Measurements from ENCODE around the gene PLA2G1B.

Gene PLA2G1B

DNA sequence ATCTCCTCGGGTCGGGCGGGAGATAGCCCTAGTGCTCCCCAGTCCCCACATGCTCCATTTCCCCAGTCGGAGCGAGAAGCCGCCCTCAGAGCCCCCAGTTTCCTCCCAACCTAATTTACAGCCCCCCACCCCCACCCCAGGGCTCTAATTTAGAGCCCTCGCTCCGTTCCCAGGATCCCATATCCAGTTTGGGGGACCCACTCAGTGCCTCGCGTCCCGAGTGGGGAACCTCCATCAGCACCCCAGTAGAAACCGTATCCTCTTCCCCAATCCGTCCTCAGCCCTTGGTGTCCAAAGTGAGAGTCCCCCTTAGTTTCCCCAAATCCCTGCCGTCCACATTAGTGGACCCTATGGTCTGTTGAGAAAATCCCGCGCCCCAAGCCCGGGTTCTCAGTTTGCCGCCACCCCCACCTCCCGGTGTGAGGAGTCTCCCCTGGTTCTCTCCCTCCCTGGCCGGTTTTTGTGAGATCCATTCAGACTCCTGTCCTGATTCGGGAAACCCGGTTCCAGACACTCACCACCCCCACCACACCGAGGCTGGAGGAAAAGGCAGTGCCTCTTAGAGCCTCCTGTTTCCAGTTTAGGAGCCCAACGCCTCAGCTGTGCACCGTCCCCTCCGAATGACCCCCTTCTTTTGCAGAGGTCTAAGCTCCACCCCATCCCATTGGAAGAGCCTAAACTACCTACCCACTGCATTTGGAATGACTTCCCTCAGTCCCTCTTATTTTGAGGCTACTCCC is 42.2 kb upstream of the PLA2G1B start:
- TF ChIP-seq, protein P1, sequence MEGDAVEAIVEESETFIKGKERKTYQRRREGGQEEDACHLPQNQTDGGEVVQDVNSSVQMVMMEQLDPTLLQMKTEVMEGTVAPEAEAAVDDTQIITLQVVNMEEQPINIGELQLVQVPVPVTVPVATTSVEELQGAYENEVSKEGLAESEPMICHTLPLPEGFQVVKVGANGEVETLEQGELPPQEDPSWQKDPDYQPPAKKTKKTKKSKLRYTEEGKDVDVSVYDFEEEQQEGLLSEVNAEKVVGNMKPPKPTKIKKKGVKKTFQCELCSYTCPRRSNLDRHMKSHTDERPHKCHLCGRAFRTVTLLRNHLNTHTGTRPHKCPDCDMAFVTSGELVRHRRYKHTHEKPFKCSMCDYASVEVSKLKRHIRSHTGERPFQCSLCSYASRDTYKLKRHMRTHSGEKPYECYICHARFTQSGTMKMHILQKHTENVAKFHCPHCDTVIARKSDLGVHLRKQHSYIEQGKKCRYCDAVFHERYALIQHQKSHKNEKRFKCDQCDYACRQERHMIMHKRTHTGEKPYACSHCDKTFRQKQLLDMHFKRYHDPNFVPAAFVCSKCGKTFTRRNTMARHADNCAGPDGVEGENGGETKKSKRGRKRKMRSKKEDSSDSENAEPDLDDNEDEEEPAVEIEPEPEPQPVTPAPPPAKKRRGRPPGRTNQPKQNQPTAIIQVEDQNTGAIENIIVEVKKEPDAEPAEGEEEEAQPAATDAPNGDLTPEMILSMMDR (IDR thresholded peaks at IDR 0.05; ENCODE audit: low read depth, low read length, missing control alignments): no peak
- H3K4me3 ChIP-seq (ENCODE audit: low read depth, low read length): no peak overlapping the region
- no peak for DNase-seq (ENCODE audit: low read depth)

DNA sequence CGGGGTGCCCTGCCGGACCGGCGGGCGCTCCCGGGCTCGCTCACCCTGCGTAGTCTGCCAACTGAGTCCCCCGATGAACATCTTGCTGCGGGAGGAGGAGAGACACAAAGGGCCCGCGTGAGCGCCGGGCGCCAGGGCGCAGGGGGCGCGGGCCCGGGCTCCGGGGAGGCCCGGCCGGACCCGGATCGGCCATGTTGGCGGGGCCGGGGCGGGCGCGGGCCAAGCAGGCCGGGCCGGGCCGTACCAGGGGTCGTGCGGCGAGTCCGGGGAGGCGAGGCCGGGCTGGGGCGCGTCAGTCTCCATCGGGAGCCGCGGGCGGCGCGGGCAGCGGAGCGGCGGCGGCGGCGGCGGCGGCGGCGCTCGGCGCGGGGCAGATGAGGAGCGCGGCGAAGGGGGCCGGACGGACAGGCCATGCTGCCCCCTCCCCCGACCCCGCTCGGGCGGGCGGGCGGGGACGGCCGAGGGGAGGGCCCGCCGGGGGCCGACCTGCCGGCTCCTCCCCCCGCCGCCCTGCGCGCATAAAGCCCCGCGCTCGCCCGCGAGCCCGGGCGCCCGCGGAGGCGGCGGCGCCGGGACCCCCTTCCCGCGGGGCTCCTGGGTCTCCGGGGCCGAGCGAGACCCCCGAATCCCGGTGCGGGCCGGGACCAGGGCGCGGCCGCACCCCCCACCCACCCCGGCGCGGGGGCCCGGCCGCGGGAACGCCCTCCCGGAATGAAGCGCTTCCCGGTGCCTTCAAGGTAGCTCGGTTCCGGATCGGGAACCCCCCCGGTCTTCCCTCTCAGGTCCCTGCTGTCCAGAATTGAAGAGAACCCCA is 41.4 kb upstream of the PLA2G1B start, which contains the start of gene MSI1:
Gene MSI1, minus strand, starts transcription at position 376 of the 814 bp plus-strand sequence. Its CDS starts 73 bp downstream, at position 303.
- H3K4me3 ChIP-seq (ENCODE audit: low read depth, low read length): no peak within 1 kb of the TSS
- TF ChIP-seq, protein P1 (IDR thresholded peaks at IDR 0.05; ENCODE audit: low read depth, low read length, missing control alignments): no peak
- DNase-seq (ENCODE audit: low read depth): no peak

DNA sequence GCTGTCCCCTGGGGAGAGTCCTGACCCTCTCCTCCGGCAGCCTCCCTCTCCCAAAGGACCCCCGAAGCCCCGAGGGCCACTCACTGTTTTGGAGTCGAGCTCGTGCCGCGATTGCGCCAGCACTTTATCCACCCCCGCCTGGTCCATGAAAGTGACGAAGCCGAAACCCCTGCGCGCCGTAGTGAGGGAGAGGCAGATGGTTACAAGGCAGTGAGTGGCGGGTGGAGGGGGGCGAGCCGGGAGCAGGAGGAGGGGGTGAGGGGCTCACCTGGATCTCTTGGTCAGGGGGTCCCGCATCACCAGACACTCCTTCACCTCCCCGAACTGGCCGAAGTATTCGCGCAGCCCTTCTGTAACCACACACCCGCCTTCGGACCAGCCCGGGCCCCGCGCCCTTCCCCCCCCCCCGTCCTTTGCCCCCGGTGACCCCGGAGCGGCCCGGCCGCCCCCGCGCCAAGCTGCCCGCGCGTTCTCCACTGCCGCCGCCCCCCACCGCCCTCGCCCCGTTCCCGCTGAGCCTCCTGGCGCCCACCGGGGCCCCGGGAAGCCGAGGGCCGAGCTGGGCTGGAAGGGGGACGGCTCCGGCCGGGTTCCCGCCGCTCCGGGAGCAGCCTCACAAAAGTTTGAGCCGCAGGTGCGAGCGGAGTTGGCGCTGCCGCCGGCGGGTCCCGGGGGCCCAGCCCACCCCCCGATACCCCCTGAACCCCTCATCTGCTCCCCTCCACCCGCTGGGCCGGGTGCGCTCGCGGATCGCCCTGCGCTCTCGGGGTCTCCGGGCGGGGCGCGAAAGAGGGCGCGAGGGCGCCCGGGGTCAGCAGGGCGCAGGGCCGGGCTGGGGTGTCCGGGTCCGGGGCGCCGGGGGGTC is 40.6 kb upstream of the PLA2G1B start:
- DNase-seq (ENCODE audit: low read depth): no peak
- no peak overlapping the region for H3K4me3 ChIP-seq (ENCODE audit: low read depth, low read length)
- TF ChIP-seq, protein P1 (IDR thresholded peaks at IDR 0.05; ENCODE audit: low read depth, low read length, missing control alignments): no peak

DNA sequence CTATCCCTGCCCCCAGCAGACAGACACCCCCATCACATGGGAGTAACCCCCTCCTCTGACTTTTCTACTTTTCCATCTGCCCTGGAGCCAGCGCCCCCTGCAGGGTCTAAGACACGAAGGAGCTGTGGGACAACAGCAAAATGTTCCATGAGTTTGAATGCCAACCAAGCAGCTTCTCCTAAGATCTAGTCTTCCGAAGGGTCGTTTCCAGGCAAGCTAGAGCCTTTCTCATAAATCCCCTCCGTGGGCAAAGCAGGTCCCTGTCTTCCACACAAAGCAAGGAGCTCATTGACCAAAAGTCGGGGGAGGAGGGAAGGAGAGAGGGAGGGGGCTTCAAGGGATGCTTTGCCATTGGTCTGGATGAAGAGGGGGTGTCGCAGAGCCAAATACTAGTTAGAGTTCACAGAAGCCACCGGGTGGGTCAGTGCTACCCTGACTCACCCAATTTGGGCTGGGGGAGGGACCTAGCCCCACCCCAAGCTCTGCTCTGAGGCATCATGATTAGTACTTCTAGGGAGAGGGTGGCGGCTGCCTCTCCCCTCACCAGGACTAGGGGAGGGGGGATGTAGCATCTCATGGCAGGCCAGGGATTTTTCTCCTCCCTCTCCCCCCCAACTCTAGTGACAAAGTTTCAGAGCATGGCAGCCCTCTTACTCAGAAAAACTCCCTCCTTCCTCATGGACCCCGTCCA is 39.8 kb upstream of the PLA2G1B start:
- TF ChIP-seq, protein P1 (IDR thresholded peaks at IDR 0.05; ENCODE audit: low read depth, low read length, missing control alignments): peak; percentile 41
- DNase-seq (ENCODE audit: low read depth): no peak
- no peak overlapping the region for H3K4me3 ChIP-seq (ENCODE audit: low read depth, low read length)

DNA sequence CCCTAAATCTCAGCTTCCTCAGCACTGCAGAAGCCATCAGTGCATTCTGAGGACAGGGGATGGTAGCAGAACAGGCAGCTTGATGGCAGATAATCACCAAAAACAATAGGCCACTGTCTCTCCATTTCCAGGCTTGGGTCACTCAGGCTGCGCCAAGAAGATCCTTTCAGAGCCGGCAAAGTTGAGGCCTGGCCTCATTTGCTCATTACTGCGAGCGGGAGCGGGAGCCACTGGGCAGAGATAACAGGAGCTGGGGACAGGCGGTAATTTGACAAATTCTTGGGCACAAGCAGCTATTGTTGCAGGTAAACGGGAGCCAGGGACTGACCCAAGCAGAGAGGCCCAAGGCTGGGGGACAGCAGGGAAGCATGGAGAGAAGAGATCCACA is 39.3 kb upstream of the PLA2G1B start:
- no peak for DNase-seq (ENCODE audit: low read depth)
- TF ChIP-seq, protein P1 (IDR thresholded peaks at IDR 0.05; ENCODE audit: low read depth, low read length, missing control alignments): no peak
- no peak overlapping the region for H3K4me3 ChIP-seq (ENCODE audit: low read depth, low read length)

DNA sequence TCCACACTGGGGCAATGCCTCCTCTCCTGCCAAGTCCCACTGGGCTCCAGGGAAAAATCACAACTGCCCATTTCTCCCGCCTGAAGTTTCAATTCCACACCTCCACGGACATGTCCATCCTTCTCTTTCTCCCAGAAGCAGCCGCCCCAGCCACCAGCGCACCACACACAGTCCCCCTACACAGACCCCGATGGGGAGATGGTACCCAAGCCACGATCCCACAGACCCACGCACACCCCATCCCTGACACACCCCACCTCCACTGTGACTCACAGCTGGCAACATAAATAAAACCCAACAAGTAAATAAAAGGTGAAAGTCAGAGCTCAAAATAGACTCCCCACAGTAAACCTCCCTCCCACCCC is 38.7 kb upstream of the PLA2G1B start:
- no peak overlapping the region for H3K4me3 ChIP-seq (ENCODE audit: low read depth, low read length)
- no peak for DNase-seq (ENCODE audit: low read depth)
- TF ChIP-seq, protein P1 (IDR thresholded peaks at IDR 0.05; ENCODE audit: low read depth, low read length, missing control alignments): no peak
